HG03565 (cell line): ENCODE results near the gene CEP250.

Experiments
- ATAC-seq: cut with Tn5 transposase; IDR thresholded peaks from one replicate; pipeline ENCODE4 v1.9.1; 2021; ENCODE audit warnings: mild to moderate bottlenecking, moderate library complexity; ENCODE audit not compliant: unreplicated experiment

The CEP250 gene

GRCh38 chr20:35559042-35559693, 103.8 kb downstream of the CEP250 start:
- ATAC-seq, result no peak

- ATAC-seq, result no peak
These were observed 104.7 kb downstream of the CEP250 start for GRCh38 chr20:35560105-35560511.

GRCh38 chr20:35560541-35560940, 105.1 kb downstream of the CEP250 start:
- no peak for ATAC-seq

DNA sequence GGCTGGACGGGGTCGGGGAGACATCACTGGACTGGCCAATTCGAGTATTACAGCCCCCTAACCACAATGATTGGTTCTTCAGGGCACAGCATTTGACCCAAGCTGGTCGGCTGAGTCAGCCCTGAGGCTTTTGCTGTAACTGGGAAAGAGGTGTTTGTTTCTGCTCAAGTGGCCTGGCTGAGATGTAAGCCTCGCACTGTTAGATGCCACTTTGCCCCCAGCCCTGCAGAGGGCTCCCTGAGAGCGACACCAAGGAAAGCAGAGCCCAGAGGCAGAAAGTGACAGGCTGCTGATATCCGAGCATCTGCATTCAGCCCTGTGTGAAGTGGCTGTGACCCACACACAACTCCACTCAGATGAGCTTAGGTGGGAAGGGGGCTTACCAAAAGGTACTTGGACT, 105.9 kb downstream of the CEP250 start:
- no peak for ATAC-seq

DNA sequence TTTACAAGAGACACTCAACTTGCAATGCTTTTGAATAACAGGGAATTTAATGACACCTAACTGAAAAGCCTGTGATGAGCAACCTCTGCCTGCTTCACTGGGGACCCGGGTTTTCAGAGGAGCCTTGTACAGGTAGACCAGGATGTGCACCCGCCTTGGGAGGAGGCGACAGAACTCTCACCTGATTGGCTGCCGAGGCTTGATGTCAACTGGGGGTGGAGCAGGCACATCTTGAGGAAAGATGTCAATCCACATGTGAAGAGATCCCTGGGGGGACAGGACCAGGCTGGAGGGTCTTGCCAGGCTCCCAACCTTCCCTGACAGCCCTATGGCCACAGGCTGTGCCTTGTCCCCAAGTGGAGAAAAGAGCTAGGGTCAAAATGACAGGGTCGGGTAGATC, 106.3 kb downstream of the CEP250 start:
- ATAC-seq, result no peak

DNA sequence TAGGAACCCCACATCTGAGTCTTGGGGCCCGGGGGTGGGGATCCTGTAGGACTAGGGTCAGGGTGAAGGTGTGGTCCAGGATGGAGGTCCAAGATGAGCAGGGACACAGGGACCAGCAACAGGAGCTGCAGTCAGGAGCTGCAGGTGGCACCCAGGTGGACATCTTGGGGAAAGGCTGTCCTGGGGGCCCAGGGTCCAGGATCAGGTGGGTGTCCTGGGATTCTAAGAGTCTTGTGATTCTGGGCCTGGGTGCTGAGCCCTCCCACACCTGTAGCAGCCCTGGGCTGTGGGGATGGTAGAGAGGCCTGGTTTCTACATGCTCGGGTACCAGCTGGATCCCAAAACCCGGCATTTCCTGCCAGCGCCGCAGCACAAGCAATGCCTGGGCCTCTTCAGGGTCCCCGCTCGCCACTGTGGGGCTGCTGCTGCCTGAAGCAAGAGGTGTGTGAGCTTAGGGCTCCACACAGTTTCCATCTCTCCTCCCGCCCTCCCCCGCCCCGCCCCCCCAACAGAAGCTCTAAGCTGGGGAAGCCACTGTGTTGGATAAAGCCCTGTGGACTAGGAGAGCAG, 107.2 kb downstream of the CEP250 start:
- ATAC-seq, result no peak

- no peak for ATAC-seq
These were observed 108.4 kb downstream of the CEP250 start for GRCh38 chr20:35563834-35564233.

DNA sequence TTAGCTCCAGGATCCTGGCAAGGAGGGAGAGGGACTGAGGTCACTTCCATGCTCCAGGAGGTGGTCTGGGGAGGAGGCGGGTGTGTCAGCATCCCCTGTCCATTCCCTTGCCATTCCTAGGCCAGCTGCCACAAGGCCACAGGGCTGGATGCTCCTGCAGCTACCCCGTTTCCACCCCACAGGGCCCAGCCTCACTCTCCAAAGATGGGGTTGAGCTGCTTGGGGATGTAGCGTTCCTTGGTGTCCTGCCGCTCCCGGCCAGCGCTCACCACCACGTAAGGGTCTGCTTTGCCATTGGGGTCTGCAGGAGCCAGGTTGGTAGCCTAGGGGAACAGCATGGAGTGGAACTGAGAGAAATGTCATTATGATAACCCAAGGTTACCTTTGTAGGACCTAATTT, 109.5 kb downstream of the CEP250 start:
- ATAC-seq, result no peak

DNA sequence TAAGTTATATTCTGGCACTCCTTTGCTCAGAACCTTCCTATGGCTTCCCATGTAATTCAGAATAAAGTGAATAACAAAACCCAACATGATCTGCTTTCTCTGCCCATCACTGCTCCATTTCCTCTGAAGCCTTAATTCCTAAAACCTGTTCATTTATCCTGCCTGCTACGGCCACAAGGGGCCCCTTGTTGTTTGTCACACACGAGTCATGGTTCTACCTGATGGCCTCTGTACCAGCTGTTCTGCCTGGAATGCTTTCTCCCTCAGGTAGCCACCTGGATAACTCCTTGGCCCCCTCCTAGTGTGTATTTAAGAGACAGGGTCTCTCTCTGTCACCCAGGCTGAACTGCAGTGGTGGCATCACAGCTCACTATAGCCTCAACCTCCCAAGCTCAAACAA, 113.2 kb downstream of the CEP250 start:
- ATAC-seq, result no peak
